GM20431 (cell line): Measurements from ENCODE around the gene PAPPA.

Source experiments
- in situ Hi-C: fragments of 300-500 bp; cut with MseI, MboI; formaldehyde crosslinking; loops from one replicate; pipeline ENCODE4 v1.15.0; 2020; ENCODE audit warnings: low sequenced_read_pairs; ENCODE audit not compliant: unreplicated experiment

The PAPPA gene

DNA sequence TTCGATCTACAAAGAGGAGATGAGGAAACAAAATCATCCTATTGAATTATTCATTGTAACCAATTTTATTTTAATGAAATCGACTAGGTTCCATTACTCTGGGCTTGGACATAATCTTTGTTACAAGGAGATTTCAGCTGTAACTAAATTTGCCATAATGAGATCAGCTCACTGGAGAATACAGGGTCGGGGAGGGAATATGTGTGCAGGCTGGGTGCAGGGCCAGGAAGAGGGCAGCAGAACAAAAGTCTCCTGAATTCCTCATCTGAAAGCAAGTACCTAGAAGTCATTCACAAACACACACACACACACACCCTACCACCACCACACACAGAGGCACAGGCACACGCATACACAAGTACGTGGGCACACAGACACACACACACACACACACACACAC, 151.2 kb downstream of the PAPPA start:
- in situ Hi-C loops = no loop called here

DNA sequence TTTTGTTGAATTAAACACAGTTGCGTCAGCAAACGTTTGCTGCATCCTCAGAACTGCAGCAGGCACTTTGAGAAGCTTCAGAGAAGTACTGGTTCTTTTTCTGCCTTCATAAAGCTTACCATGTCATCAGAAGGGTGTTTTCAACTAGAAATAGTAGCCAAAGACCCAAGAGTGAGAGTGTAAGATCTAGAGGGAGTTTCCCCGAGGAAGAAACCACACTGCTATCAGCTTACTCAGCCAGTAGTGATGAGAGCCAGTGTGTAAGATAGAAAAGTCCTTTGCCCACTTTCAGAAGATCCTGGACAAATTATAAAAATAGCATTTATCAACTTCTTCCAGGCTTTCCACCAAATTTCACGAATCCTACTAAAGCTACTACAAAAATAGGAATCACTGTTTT, 154.5 kb downstream of the PAPPA start:
- in situ Hi-C loops = no loop called here

DNA sequence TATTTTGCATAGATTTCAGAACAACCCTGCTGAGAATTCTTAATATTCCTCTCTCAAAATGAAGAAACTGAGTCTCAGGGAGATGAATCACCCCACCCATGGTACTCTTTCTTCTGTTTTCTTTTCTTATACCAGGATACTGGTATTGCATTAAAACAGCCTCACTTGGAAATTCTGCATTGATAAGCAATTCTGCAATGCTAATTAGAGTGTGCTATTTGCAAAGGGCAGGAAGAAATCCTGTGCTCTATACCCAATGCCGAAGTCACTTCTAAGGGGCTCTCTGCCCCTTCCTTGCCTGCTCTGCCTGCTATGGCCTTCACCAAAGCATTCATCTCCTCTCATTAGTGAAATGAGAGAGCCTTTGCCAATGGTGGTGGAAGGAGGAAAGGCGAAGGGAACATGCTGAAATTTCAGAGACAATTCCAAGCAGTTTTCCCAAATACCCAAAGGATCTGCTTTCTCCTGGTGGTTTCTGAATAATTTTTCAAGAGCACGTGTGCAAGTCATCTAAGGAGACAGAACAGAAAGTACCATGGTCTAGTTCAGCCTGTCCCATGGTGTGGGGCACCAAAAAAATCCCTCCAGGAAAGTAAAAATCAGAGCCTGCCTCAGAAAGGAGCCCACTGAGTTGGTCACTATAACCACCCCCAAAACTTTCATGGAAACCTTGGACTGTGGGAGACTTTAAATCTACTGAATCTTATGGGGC, 156.5 kb downstream of the PAPPA start:
- in situ Hi-C loops = no loop called here

DNA sequence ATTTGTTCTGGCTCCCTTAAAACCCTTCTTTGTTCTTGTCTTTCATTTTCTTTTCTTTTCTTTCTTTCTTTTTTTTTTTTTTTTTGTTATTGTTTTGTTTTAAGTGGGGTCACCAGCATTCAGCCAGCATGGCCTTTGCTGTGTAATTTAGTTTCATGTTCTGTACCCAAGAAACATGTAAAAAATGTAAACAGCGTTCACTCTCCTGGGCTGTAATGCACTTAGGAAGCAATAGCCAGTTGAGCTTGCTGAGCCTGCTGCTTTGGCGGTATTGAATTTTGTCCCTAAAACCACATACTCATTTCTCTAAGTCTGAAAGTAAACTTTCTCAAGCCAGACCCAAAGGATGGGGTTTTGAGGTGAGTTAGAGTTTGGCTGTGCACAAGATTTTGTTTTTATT, 158.6 kb downstream of the PAPPA start:
- in situ Hi-C loops = no loop called here

DNA sequence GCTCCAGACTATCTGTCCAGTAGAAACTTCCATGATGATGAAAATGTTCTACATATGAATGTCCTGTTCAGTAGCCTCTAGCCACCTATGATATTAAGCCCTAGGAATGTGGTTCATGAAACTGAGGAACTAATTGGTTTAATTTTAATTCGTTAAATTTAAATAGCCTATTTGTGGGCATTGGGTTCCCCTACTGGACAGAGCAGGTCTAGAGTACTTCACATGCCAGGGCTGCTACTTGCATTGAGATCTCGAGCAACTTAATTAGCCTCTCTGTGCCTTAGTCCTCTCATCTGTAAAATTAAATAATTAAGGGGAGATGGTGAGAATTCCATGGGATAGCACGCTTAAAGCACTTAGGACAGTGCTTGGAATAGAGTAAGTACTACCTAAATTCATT, 160.0 kb downstream of the PAPPA start:
- in situ Hi-C loops = no loop called here

DNA sequence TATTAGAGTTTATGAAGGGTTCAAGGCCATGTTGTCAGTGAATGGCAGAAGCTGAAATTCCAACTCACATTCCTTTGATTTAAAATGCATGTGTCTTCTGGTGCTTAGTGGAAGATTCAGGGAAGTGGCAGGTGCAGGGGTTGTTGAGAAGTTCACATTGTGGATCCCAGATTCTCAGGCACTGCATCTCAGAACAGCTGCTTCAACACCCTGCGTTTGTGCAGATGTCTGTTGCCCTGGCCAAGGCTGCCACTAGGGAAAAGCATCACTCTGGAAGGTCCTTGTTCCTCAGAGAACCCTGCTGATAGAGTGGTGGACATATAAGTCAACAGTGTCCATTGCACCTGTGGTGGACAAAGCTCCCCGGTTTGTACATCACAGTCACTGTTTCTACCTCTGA, 162.7 kb downstream of the PAPPA start:
- in situ Hi-C loops = no loop called here

DNA sequence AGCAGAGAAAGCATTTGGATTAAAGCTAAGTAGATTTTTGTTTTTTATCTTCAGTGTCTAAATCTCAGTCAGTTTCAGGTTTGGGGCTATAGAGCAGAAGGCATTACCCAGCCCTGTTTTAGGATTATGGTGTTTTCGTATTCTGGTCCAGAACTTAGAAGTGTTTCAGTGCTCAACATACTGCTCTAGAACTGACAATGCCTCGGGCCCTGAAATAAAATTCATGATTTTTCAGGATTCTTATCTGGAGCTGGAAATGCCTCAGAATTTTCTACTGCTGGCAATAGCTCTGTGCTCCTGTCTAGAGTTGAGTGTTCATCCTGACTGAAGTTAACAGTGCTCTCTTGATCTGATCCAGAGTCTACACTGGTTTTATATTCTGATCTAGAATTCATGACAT, 163.9 kb downstream of the PAPPA start:
- in situ Hi-C loops = no loop called here

DNA sequence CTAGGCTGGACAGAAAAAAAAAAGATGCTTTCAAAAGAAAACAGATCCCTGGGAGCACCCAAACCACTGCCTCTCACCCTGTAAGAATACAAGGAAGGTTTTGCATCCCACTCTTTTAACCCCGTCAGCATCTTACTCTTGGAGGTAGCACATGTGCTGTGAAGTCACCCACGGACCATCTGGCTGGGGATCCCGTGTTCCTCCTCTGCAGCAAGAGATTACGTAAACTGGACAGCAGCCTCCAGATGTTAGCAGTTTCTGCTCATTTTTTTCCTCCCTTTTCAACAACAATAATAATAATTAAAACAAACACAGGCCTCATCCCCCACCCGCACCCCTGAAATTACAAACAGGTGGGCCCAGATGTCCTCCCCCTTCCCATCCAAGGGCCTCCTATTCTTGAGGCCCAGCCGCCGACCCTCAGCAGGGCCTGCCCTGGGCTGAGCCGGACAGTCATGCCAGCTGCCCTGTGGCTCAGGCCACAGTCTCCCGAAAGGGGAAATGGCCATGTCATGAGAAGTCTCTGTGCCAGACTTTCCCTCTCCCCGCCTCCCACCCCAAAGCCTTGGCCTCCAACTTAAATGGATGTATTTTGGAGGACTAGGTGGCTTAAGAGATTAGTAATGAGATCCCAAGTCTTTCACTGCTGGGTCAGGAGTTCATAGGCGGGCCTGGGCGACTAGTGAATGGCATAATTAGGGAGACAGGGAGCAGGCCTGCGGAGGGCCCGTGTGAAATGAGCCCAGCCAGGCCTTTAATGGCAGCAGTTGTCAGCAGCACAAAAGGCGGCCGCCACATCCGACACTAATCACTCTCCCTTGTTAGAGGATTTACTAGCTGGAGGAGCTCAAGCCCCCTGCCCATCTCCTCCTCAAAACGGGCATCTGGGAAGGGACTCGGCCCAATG, 165.1 kb downstream of the PAPPA start:
- in situ Hi-C loops = no loop called here

DNA sequence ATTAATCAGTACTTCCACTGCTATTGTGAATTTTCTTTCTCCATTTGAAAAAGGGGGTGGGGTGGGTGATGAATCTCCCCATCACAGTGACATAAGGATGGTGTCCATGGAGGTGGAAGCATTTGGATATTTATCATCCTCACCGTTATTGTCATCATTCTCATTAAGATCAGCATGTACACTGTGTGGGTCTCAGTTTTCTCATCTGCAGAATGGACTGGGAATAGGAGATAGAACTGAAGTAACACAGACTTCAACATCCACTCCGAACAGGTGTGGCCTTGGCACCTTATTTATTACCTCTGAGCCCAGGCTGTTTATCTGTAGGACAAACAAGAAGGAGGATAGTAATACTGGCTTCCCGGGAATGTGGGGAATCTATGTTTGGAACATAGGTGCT, 165.9 kb downstream of the PAPPA start:
- in situ Hi-C loops = no loop called here

DNA sequence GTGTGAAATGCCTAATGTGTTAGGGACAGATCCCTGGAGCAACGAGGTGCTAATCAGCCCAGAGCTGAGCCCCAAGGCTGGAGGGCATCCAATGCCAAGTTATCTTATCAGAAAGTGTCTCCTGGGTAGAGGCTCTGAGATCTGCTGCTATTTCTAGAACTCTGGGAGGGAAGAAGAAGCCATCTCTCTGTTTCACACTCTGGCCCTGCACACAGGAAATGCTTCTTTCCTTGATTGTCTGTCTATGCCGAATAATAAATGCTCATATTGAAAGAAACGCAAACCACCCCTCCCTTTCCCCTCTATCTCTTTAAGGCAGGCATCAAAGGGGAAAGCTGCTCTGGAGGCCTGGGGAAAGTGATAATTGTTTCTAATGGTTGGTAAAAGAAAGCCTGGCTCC, 166.7 kb downstream of the PAPPA start:
- in situ Hi-C loops = no loop called here

DNA sequence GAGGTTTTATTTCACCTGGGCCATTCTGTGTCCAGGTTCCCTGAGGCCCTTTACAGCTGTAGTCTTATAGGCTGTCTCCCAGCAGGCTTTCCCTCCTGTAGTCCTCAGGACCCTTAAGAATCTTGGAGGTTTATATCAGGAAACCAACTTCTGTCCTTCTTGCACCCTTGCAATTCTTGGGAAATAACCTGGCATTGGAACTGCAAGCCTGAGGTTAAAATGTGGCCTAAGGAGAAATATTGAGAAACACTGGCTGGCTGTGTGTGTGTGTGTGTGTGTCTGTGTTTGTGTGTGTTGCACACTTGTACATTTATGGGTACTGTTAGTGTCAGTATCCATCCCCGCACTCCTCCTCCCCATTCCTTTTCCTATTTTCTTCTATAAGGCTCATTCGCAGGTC, 168.9 kb downstream of the PAPPA start:
- in situ Hi-C loops = no loop called here

DNA sequence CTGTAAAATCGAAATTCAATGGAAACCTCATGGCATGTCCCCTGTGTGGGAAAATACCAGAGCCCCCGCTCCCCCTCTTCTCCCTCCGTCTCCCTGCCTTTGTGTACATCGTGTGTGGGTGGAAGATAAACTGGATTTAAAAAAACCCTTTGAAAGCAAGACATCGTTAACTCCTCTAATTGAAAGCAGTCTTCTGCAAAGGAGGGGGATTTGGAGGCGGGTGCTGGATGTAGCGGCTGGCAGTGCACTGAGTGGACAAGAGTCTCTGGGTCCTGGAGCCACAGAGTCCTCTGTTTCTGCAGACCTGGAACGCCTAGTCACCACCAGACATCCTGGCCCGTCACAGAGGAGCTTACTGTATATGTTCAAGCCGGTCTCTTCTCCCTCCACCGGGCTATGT, 169.4 kb downstream of the PAPPA start:
- in situ Hi-C loops = no loop called here

DNA sequence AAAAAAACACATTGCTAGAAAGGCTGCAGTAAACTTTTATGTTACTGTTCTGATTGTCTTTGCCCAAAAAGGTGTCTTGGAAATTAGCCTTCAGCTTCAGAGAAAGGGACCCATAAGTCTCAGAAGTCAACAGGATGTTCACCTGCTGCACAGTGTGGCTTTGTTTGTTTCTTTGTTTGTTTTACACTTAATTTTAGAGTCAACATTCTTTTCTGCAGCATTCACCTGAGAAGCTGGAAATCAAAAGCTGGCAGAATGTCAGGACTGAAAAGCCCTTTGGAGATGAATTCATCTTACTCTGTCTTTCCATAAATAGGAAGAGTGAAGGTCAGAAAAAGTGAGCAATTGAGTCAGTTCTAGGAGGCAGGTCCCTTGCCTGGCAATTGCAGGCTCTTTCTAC, 170.0 kb downstream of the PAPPA start:
- in situ Hi-C loops = no loop called here

DNA sequence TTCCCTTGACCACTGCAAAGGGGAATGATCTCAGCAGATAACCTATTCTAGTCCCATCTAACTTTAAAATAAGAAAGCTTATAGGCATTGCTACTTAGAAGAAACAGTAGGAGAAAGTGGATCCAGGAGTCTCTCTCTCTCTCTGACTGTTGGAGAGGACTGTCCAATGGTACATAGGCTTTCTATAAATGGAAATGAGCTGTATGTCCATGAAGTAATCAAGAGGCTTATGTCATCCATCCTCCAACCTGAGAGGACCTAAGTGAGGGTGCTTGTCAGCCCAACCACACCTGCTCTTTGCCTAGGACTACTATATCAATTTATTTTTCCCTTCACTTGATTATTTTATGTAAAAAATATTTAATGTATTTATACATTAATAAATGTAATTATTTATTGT, 172.3 kb downstream of the PAPPA start:
- in situ Hi-C loops = no loop called here

DNA sequence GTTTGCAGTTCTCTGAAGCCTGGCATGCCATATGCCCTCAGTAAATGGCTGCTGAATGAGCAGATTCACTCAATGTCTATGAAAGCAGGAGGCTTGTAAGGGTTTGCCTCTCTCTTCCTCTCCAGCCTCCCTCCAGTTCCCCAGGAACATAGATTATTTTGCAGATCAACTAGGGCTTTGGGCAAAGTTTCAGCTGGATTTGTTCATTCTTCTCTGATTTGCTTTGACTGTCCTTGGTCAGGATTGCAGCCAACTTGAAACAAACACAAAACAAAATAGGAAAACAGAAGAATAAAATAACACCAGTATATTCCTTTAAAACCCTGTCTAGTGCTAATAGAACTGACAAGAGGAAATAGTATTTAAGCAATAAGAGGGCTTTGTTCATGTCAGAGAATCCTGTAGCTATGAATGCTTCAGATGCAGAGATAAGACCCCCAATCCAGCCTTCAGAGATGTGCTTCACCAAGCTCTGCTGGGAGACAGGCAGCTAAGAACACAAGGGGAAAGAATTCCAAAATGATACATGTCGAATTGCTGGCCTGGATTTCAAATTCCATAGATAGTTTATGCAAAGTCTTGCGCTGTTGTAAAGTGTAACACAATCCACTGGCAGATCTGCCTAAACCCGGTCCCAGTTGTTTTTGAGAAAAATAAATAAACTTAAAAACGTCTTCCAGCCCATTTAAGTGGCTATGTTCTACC, 174.3 kb downstream of the PAPPA start:
- in situ Hi-C loops = no loop called here

DNA sequence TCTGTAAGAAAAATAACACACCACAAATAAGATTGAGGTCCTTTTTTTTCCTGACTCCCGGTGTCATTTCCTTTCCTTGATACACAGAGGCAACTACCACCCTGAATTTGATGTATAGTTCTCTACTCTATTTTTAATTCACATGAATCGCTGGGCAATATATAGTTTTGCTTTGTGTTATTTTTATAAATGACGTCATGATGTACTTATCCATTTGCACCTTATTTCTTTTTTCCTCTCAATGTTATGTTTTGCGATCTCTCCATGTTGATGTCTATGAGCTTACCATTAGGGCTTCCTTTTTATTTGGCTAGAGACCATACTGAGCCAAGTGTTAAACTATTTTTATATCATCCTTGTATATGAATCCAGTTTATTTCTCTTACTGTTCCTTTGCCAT, 175.9 kb downstream of the PAPPA start:
- in situ Hi-C loops = no loop called here

DNA sequence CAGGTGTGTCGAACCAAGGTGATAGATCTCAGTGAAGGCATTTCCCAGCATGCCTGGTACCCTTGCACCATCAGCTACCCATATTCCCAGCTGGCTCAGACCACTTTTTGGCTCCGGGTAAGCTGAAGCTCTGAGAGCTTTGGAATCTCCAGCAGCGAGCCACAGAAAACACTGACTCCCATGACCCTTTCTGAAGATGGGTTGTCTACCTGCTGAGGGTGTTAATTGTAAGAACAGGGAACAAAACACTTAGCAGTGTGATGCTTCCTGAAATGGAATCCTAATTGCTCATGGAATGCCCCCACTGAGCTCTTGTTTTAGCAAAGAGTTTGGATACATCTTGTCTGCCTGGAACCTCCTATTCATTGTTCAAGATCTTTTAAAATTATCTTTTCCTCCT, 177.7 kb downstream of the PAPPA start:
- in situ Hi-C loops = no loop called here

DNA sequence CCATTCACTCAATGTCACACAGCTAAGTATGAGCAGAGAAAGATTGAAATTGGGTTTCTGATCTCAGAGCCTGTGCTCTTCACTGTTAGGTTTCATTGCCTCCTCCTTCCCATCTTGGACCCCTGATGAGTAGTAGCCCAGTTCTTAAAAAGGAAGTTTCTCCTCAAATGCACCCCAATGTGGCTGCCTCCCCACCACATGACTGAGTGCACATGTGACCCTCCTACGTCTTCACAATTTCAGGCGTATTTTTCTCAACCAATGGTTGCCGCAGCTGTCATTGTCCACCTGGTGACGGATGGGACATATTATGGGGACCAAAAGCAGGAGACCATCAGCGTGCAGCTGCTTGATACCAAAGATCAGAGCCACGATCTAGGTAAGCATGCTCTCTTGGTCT, 178.5 kb downstream of the PAPPA start:
- in situ Hi-C loops = no loop called here

DNA sequence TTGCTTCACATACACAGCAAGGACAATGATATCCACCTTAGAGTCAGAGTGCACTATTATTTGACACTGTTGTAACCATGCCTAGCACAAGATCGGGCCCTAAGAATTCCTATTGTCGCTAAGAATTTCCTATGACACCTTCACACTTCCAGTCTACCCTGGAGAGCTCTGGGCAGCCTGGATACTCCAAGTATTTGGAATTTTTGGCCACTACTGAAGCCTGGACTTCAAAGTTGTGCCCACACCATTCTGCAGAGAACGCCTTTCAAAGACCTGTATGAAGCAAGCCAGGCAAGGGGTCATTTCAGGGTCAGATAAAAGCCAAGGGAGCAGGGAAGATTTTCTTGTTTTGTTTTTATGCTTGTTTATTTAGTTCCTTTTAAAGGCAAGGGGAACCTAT, 179.7 kb downstream of the PAPPA start:
- in situ Hi-C loops = no loop called here

DNA sequence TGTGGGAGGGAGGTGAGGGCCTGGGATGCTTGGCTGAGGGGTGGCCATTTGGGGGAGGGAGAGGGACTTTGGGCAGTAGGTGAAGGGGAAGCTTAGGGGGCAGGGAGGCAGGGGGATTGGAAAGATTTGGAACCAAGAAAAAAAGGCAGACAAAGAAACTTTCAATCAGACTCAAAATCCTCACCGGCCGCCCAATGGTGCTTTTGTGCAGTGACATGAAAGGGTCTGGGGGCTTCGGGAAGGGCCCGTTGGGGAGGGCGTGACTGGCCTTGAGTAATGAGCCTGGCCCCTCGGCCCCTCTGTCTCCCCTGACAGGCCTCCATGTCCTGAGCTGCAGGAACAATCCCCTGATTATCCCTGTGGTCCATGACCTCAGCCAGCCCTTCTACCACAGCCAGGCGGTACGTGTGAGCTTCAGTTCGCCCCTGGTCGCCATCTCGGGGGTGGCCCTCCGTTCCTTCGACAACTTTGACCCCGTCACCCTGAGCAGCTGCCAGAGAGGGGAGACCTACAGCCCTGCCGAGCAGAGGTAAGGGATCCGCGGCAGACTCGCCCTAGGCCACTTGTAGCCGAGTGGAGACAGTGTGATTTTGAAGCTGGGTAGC, 181.1 kb downstream of the PAPPA start:
- in situ Hi-C loops = no loop called here

DNA sequence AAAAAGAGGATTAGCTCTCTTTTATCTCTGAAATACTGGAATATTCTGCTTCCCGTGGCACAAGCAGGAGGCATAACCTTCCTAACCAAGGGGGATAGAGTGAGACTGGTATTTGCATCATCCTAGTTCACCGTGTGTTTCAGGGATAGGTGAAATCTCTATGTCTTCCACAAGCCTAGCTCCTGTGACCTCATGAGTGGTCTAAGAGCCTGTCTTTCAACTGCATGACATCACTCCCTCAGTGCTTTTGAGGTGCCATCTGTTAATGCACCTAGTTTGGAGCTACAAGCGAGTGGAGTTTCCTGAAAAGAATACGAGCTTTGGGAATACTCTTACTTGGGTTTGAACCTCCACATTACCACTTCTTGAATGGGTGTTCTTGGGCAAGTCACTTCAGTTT, 181.8 kb downstream of the PAPPA start:
- in situ Hi-C loops = no loop called here
